NB4 (cell line): Measurements from ENCODE around the gene AHCTF1.

Experiments
- CTCF ChIP-seq: IDR thresholded peaks from one replicate; pipeline ENCODE4 v1.5.1; 2012; ENCODE audit warnings: low read depth, low read length
- MAX ChIP-seq: IDR thresholded peaks from 2 replicates; pipeline ENCODE4 v1.6.1; 2011; ENCODE audit warnings: low read depth, low read length
- MYC ChIP-seq: IDR thresholded peaks from 2 replicates; pipeline ENCODE4 v1.6.1; 2011; ENCODE audit warnings: low read depth, low read length
- POLR2A ChIP-seq: IDR thresholded peaks from 2 replicates; pipeline ENCODE4 v1.6.1; 2011; ENCODE audit warnings: mild to moderate bottlenecking; ENCODE audit not compliant: insufficient read length; ENCODE audit errors: extremely low read depth

GRCh38 chr1:246791303-246791918, 140.3 kb downstream of the AHCTF1 start:
- no peak for TF ChIP-seq CTCF
- TF ChIP-seq POLR2A, result no peak
- no peak for TF ChIP-seq MAX
- no peak for TF ChIP-seq MYC
